Effector memory CD8-positive, alpha-beta T cell (primary cell): ENCODE data around the gene CDH8.
"Not testable (repeated sequence)": the region's sequence is repeated elsewhere in the genome, so short reads cannot be mapped to it uniquely, and the experiment has no call there.

Experiments used
- ATAC-seq: fragments of 150-1000 bp; cut with Tn5 transposase; replicated peaks from 2 replicates; pipeline ENCODE4 v1.10.0; 2021; ENCODE audit warnings: mild to moderate bottlenecking, moderate library complexity
- DNase-seq, 3 experiments: peaks; one replicate each; pipeline ENCODE4 v3.0.0; 2021
- H3K27ac Mint-ChIP-seq, 2 donors: one replicate each; pipeline ENCODE4 v1.8.0; 2022; ENCODE audit warnings: mild to moderate bottlenecking in 2 of 2, mixed read lengths in 2 of 2, moderate library complexity in 2 of 2
- H3K27me3 Mint-ChIP-seq, 2 donors: one replicate each; pipeline ENCODE4 v1.8.0; 2022; ENCODE audit warnings: mixed read lengths in 2 of 2
- H3K36me3 Mint-ChIP-seq: one replicate; pipeline ENCODE4 v1.8.0; 2022; ENCODE audit warnings: mild to moderate bottlenecking, moderate library complexity, mixed read lengths; ENCODE audit not compliant: insufficient read depth
- H3K4me1 Mint-ChIP-seq, 2 donors: one replicate each; pipeline ENCODE4 v1.8.0; 2022; ENCODE audit warnings: low read depth in 2 of 2, mixed read lengths in 2 of 2
- H3K4me3 Mint-ChIP-seq, 2 donors: one replicate each; pipeline ENCODE4 v1.8.0; 2022; ENCODE audit warnings: mild to moderate bottlenecking in 2 of 2, mixed read lengths in 2 of 2, moderate library complexity in 2 of 2
- H3K9me3 Mint-ChIP-seq, 2 donors: one replicate each; pipeline ENCODE4 v1.8.0; 2022; ENCODE audit warnings: mixed read lengths in 2 of 2

CDH8 gene

GRCh38 chr16:61807551-61807950 is 228.7 kb downstream of the CDH8 start:
- ATAC-seq (no peak), DNase-seq (no peak)
- H3K4me1 Mint-ChIP-seq, result no peaks in the 10 kb centered on the region
- H3K9me3 Mint-ChIP-seq, result peaks cover 0 to 4% of the 10 kb centered on the region in 2 donors
- no peaks in the 10 kb centered on the region for H3K36me3 Mint-ChIP-seq
- H3K4me3 Mint-ChIP-seq, result no peak overlapping the region
- no peak overlapping the region for H3K27ac Mint-ChIP-seq
- no peaks in the 10 kb centered on the region for H3K27me3 Mint-ChIP-seq

- not testable (repeated sequence) for H3K4me1 Mint-ChIP-seq, ATAC-seq, H3K4me3 Mint-ChIP-seq
These were observed 235.0 kb downstream of the CDH8 start for GRCh38 chr16:61801217-61801616.

GRCh38 chr16:61798741-61799140 is 237.5 kb downstream of the CDH8 start:
- no peak for ATAC-seq
- Mint-ChIP-seq H3K4me1 (no peaks in the 10 kb centered on the region), H3K27ac (no peak overlapping the region), H3K36me3 (no peaks in the 10 kb centered on the region), H3K4me3 (no peak overlapping the region), H3K9me3 (peaks cover 7 to 14% of the 10 kb centered on the region in 2 donors), H3K27me3 (no peaks in the 10 kb centered on the region)
- no peak for DNase-seq

More at GRCh38 chr16:61801217-61801616, 235.0 kb downstream of the CDH8 start:
- H3K9me3 Mint-ChIP-seq, DNase-seq, H3K27me3 Mint-ChIP-seq, H3K27ac Mint-ChIP-seq, H3K36me3 Mint-ChIP-seq: not testable (repeated sequence)

- H3K27ac Mint-ChIP-seq, result no peak overlapping the region
- H3K27me3 Mint-ChIP-seq, result no peaks in the 10 kb centered on the region
- H3K9me3 Mint-ChIP-seq, result peaks cover 7 to 12% of the 10 kb centered on the region in 2 donors
- H3K4me1 Mint-ChIP-seq, result no peaks in the 10 kb centered on the region
- no peak overlapping the region for H3K4me3 Mint-ChIP-seq
- ATAC-seq (no peak), DNase-seq (no peak)
- H3K36me3 Mint-ChIP-seq, result no peaks in the 10 kb centered on the region
These were observed 238.2 kb downstream of the CDH8 start for GRCh38 chr16:61797961-61798507.

- DNase-seq (no peak), ATAC-seq (no peak)
- Mint-ChIP-seq H3K4me3 (no peak overlapping the region), H3K36me3 (no peaks in the 10 kb centered on the region), H3K27ac (no peak overlapping the region), H3K4me1 (no peaks in the 10 kb centered on the region), H3K27me3 (no peaks in the 10 kb centered on the region), H3K9me3 (peaks cover 7 to 12% of the 10 kb centered on the region in 2 donors)
These were observed 238.9 kb downstream of the CDH8 start for GRCh38 chr16:61797296-61797795.

GRCh38 chr16:61792194-61792909 is 243.9 kb downstream of the CDH8 start:
- Mint-ChIP-seq H3K4me3 (no peak overlapping the region), H3K9me3 (peaks cover 7 to 11% of the 10 kb centered on the region in 2 donors), H3K27me3 (no peaks in the 10 kb centered on the region), H3K36me3 (no peaks in the 10 kb centered on the region), H3K4me1 (no peaks in the 10 kb centered on the region), H3K27ac (no peak overlapping the region)
- DNase-seq, result no peak
- no peak for ATAC-seq

GRCh38 chr16:61791464-61791863 is 244.8 kb downstream of the CDH8 start:
- Mint-ChIP-seq H3K27ac (no peak overlapping the region), H3K27me3 (no peaks in the 10 kb centered on the region), H3K4me1 (no peaks in the 10 kb centered on the region), H3K9me3 (peaks cover 7 to 8% of the 10 kb centered on the region in 2 donors), H3K36me3 (no peaks in the 10 kb centered on the region), H3K4me3 (no peak overlapping the region)
- ATAC-seq (no peak), DNase-seq (no peak)

- ATAC-seq, H3K4me3 Mint-ChIP-seq, DNase-seq, H3K27ac Mint-ChIP-seq, H3K27me3 Mint-ChIP-seq, H3K36me3 Mint-ChIP-seq, H3K4me1 Mint-ChIP-seq: not testable (repeated sequence)
- H3K9me3 Mint-ChIP-seq, result peaks cover 6 to 15% of the 10 kb centered on the region in 2 donors
These were observed 254.4 kb downstream of the CDH8 start for GRCh38 chr16:61781855-61782254.

GRCh38 chr16:61780161-61780560 is 256.1 kb downstream of the CDH8 start:
- H3K27me3 Mint-ChIP-seq, result no peaks in the 10 kb centered on the region
- no peak for ATAC-seq

GRCh38 chr16:61770301-61770700 is 265.9 kb downstream of the CDH8 start:
- Mint-ChIP-seq H3K27me3 (no peaks in the 10 kb centered on the region), H3K4me3 (no peak overlapping the region)

More at GRCh38 chr16:61780161-61780560, 256.1 kb downstream of the CDH8 start:
- H3K27ac Mint-ChIP-seq, result no peak overlapping the region
- DNase-seq, result no peak
- H3K36me3 Mint-ChIP-seq, result no peaks in the 10 kb centered on the region
- H3K4me1 Mint-ChIP-seq, result no peaks in the 10 kb centered on the region
- H3K9me3 Mint-ChIP-seq, result peaks cover 8 to 15% of the 10 kb centered on the region in 2 donors
- no peak overlapping the region for H3K4me3 Mint-ChIP-seq

GRCh38 chr16:61763991-61764390 is 272.2 kb downstream of the CDH8 start:
- Mint-ChIP-seq H3K4me3 (no peak overlapping the region), H3K9me3 (peaks cover 2 to 8% of the 10 kb centered on the region in 2 donors), H3K27ac (no peak overlapping the region), H3K4me1 (no peaks in the 10 kb centered on the region), H3K27me3 (no peaks in the 10 kb centered on the region), H3K36me3 (no peaks in the 10 kb centered on the region)
- ATAC-seq (no peak), DNase-seq (no peak)

More at GRCh38 chr16:61770301-61770700, 265.9 kb downstream of the CDH8 start:
- Mint-ChIP-seq H3K9me3 (peaks cover 5 to 6% of the 10 kb centered on the region in 2 donors), H3K4me1 (no peaks in the 10 kb centered on the region), H3K36me3 (no peaks in the 10 kb centered on the region), H3K27ac (no peak overlapping the region)
- DNase-seq (no peak), ATAC-seq (no peak)

- DNase-seq (no peak), ATAC-seq (no peak)
- Mint-ChIP-seq H3K4me1 (no peaks in the 10 kb centered on the region), H3K36me3 (no peaks in the 10 kb centered on the region), H3K27me3 (no peaks in the 10 kb centered on the region), H3K4me3 (no peak overlapping the region), H3K9me3 (peaks cover 2 to 8% of the 10 kb centered on the region in 2 donors), H3K27ac (no peak overlapping the region)
These were observed 273.2 kb downstream of the CDH8 start for GRCh38 chr16:61763013-61763412.

GRCh38 chr16:61730997-61731396 is 305.2 kb downstream of the CDH8 start:
- Mint-ChIP-seq H3K36me3 (no peaks in the 10 kb centered on the region), H3K27ac (no peak overlapping the region), H3K4me1 (no peaks in the 10 kb centered on the region), H3K4me3 (no peak overlapping the region), H3K9me3 (peaks cover 0 to 14% of the 10 kb centered on the region in 2 donors), H3K27me3 (no peaks in the 10 kb centered on the region)
- DNase-seq (no peak), ATAC-seq (no peak)

- H3K4me1 Mint-ChIP-seq, result no peaks in the 10 kb centered on the region
- peaks cover 0 to 8% of the 10 kb centered on the region in 2 donors for H3K9me3 Mint-ChIP-seq
- no peak overlapping the region for H3K4me3 Mint-ChIP-seq
- ATAC-seq, result no peak
- no peak for DNase-seq
- no peaks in the 10 kb centered on the region for H3K27me3 Mint-ChIP-seq
- H3K27ac Mint-ChIP-seq, result no peak overlapping the region
- H3K36me3 Mint-ChIP-seq, result no peaks in the 10 kb centered on the region
These were observed 309.5 kb downstream of the CDH8 start for GRCh38 chr16:61726701-61727100.
